ENCODE data around the gene DAPK1.

Gene DAPK1

GRCh38 chr9:87497604-87498045 lies at the start of gene DAPK1:
DAPK1 (plus strand) TSS chr9:87497867; CDS start chr9:87499078, 1,211 bp downstream.
- peak; percentile 57 for DNase-seq

GRCh38 chr9:87451149-87451548 lies 46.5 kb upstream of the DAPK1 start:
- DNase-seq: peak; percentile 34

- DNase-seq: no peak
Measured at GRCh38 chr9:87455407-87455806, 42.3 kb upstream of the DAPK1 start.

GRCh38 chr9:87461256-87461655 lies 36.4 kb upstream of the DAPK1 start:
- DNase-seq: peak; percentile 3

GRCh38 chr9:87464110-87464991 lies 33.3 kb upstream of the DAPK1 start:
- DNase-seq: no peak

- DNase-seq: no peak
Measured at GRCh38 chr9:87464992-87465378, 32.7 kb upstream of the DAPK1 start.

GRCh38 chr9:87465816-87466215 lies 31.9 kb upstream of the DAPK1 start:
- no peak for DNase-seq

- DNase-seq: no peak
Measured at GRCh38 chr9:87467187-87467586, 30.5 kb upstream of the DAPK1 start.

- DNase-seq: no peak
Measured at GRCh38 chr9:87469793-87470465, 27.7 kb upstream of the DAPK1 start.

- DNase-seq: no peak
Measured at GRCh38 chr9:87471746-87472145, 25.9 kb upstream of the DAPK1 start.

GRCh38 chr9:87475463-87475862 lies 22.2 kb upstream of the DAPK1 start:
- DNase-seq: no peak

GRCh38 chr9:87478226-87478992 lies 19.3 kb upstream of the DAPK1 start:
- DNase-seq: no peak

GRCh38 chr9:87479801-87480201 lies 17.9 kb upstream of the DAPK1 start:
- no peak for DNase-seq

- DNase-seq: no peak
Measured at GRCh38 chr9:87481890-87482855, 15.5 kb upstream of the DAPK1 start.

GRCh38 chr9:87490225-87490624 lies 7.4 kb upstream of the DAPK1 start:
- no peak for DNase-seq

GRCh38 chr9:87490907-87491306 lies 6.8 kb upstream of the DAPK1 start:
- DNase-seq: no peak

- DNase-seq: no peak
Measured at GRCh38 chr9:87491523-87491922, 6.1 kb upstream of the DAPK1 start.

GRCh38 chr9:87492642-87493041 lies 5.0 kb upstream of the DAPK1 start:
- no peak for DNase-seq

GRCh38 chr9:87494970-87495471 lies 2.6 kb upstream of the DAPK1 start:
- no peak for DNase-seq

- DNase-seq: peak; percentile 51
Measured at GRCh38 chr9:87497080-87497603, 525 bp upstream of the DAPK1 start.

- DNase-seq: peak; percentile 29
Measured at GRCh38 chr9:87498046-87498810, 561 bp downstream of the DAPK1 start.
